NCI-H345 treated with DMSO at 0.1 percent for 48 hours (cell line): ENCODE results near the gene CDC7.
"Not testable (repeated sequence)": the region's sequence is repeated elsewhere in the genome, so short reads cannot be mapped to it uniquely, and the experiment has no call there.

ENCODE experiments used
- DNase-seq: peaks from one replicate; lab custom pipeline; 2025; ENCODE audit not compliant: unreplicated experiment; lab: John Stamatoyannopoulos, UW

The CDC7 gene

GRCh38 chr1:91500756-91501522, at the start of gene CDC7:
Gene CDC7 (plus strand): TSS chr1:91500851. CDS start chr1:91501717, 866 bp downstream.
- DNase-seq, result peak; percentile 92

DNA sequence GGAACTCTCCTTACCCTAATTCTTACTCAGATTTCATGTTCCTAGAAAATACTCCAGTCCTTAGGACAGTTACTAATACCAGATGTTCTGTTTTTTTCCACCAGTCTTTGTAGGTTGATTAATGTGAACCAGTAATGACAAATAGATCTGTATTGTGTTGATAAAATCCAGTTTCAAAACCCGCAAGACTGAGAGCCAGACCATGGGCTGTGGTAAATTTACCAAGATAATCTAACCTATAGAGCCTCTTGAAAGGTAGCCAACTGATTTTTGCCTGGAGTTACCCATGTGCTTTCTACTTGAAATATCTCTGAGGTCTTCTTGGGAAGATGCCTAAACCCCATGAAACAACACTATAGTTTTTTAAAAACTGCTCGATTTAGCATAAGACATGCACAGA, 46.5 kb upstream of the CDC7 start:
- no peak for DNase-seq

DNA sequence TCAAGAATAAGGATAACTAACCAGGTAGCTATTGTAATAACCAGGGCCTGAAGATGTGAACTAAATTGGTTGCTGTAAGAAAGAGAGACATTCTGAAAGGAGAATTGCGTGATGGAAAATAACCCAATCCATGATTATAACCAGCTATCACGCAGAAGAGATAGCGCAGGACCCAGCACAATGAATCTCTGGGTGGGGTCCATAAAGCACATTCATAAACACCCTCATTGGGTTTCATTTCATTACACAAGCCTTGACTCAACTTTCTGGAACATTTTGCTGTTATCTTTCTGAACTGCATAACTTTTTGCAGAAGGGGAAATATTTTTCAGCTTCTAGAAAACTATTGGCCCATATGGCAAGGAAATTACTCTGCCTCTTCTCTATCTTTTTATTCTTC, 45.3 kb upstream of the CDC7 start:
- no peak for DNase-seq

DNA sequence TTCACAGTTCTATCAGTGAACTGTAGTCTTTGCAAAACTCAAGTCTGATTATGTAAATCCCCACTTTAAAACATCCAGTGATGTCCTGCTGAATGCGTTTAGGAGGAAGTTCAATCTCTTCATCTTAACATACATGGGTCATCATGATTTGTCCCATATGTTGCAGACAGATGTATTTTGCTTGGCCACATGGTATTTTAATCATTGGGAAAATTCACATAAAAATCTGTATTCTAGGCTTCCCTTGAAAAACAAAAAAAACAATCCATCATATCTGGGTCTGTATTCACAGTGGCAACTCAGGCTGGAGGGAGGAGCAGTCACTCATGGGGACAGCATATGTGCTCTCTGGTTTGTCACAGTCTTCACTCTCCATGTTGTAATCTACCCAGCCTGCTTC, 44.8 kb upstream of the CDC7 start:
- DNase-seq, result no peak

- DNase-seq, result not testable (repeated sequence)
These were observed 35.3 kb upstream of the CDC7 start for GRCh38 chr1:91465350-91465749.

DNA sequence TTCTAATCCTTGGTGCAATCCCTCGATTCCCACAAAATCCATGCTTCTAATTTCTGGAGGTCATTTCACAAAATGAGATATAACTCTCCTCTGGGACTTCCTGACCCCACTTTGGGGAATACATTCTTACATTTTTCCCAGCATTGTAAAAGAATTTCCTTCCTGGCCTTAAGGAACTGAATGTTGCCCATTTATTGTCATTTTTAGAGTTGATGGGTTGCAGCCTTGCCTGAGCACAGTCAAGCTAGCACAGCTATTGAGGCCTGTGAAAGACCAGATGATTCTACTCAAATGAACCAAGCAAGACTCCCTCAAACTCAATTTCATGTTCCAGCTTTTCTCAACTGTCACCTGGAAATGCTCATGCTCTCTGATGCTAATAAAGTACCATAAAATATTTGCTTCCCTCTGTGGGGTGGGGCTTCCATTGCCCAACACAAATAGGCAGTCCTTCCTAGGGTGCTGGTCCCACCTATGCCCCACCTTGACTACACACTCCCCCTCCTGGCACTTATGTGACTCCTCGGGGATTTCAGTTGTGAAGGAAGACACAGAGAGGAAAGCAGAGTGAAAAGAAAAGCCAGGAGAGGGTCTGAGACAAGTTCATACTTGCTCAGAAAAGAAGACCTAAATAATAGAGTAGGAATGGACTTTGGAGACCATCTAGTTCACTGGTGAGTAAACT, 24.0 kb upstream of the CDC7 start:
- no peak for DNase-seq

DNA sequence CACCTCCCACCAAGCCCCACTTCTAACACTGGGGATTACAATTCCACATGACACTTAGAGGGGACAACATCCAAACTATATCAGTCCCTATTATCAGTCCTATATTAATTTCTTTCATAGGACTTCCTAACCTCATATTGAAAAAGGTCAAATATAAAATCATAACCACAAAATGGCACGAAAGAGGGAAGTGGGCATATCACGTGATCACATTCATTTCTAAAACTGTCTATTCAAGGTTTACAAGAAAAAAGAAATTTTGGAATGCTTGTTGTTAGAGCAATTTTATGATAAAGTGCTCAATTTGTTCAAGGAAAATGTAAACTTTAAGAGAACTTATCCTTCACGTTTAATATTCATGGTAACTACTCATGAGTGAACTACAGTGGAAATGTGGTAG, 13.2 kb upstream of the CDC7 start:
- no peak for DNase-seq

- no peak for DNase-seq
These were observed 10.2 kb upstream of the CDC7 start for GRCh38 chr1:91490501-91490900.

DNA sequence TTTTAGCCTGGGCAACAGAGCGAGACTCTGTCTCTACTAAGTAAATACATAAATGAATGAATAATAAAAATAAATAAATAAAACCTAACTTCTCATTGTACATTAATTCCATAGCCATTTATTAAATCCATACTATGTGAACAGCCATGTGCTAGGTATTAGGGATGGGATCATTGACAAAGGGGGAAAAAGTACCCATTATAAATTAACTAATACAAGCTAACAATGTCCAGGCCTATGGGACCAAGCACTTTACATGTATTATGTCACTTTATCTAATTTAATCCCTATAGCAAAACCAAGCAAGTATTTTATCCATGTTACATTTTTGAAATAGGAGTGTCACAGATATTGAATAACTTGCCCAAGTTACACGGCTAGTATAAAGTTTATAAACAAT, 2.6 kb upstream of the CDC7 start:
- no peak for DNase-seq

GRCh38 chr1:91498498-91499245, 2.0 kb upstream of the CDC7 start:
- DNase-seq, result no peak

- no peak for DNase-seq
These were observed 1.3 kb upstream of the CDC7 start for GRCh38 chr1:91499346-91499745.

- DNase-seq, result no peak
These were observed 521 bp upstream of the CDC7 start for GRCh38 chr1:91499904-91500755.

GRCh38 chr1:91501523-91501851, 836 bp downstream of the CDC7 start:
- DNase-seq, result peak; percentile 75

GRCh38 chr1:91501971-91502671, 1.5 kb downstream of the CDC7 start:
- DNase-seq, result no peak

DNA sequence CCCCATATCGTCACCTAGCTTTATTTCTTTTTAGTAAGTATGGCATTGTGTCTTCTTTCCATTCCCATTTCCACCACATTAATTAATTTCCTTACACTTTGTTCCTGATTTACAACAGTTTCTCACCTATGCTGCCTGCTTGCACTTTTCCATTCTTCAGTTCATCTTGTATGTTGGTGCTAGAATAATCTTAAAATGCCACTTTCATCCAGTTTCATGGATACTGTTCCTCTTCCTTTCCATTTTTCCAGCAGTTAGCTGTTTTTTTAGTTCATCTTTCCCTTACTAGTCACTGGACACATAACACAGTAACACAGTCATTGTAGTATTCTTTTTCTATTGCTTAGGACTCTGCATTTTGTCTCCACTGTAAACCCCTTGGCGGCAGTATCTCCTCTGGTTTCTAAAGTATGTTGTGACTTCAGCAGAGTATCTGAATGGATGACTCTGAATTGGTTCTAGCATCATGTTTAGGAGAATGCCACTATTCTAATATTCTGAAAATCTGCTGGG, 2.1 kb downstream of the CDC7 start:
- DNase-seq, result no peak

DNA sequence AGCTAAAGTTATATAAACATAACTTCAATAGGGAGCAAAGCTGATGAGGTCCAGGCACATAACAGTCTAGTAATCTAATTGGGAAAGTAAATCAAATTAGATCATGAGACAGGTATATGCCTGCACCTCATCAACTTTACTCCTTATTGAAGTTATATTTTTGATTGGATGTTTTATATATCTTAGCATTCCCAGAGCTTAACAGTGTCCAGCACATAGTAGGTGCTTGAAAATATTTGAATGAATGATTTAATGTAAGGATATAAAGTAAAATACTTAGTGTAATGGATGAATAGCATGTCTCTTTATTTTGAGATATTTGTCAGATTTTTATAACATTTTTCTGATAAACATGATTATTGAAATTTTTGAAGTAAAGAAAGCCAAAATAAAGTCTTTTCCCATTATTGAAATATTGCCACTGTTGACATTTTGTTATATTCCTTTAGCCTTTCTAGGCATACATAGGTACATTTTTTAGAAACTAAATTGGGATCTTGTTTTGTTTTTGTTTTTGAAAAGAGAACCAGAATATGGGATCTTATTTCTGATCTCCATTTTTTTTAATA, 2.8 kb downstream of the CDC7 start:
- DNase-seq, result no peak

GRCh38 chr1:91503975-91504530, 3.4 kb downstream of the CDC7 start:
- no peak for DNase-seq

GRCh38 chr1:91505086-91505485, 4.4 kb downstream of the CDC7 start:
- no peak for DNase-seq

DNA sequence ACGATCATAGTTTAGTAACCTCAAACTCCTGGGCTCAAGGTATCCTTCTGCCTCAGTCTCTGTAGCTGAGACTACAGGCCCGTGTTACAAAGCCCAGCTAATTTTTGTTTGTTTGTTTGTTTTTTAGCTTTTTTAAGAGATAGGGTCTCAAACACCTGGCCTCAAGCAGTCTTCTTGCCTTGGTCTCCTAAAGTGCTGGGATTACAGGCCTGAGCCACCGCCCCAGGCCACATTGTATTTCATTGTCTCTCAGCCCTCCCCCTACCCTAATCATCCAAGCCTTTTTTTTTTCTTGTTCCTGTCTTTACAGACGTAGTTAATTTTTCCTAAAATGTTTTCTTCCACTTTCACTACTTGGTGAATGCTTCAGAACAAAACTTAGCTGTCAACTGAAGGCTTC, 5.4 kb downstream of the CDC7 start:
- no peak for DNase-seq

DNA sequence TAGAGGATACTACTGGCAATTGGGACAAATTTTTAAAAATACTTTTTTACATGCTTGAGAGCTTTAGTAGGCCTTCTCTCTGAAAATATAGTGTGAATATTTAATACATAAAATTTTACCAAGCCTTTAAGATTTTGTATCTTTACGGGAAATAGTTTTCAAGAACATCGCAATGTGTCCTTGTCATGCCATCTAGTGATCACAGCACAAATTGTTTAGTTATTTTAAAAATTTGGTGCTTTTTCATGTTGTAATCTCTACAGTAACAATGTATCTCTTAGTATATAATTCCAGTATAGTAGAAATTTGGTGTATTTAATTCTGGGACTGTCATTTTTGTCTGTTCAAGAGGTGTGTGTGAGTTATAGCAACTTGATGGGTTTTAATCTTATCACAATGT, 6.7 kb downstream of the CDC7 start:
- no peak for DNase-seq
